Ovary (tissue), 3 donors: ENCODE measurements around the gene P2RY1.

Experiments used
- CTCF ChIP-seq, 3 donors: fragments of 450-650 bp in 2 of 3; fragments of 200-600 bp in 1 of 3; IDR thresholded peaks; one replicate each; pipeline versions ENCODE4 v1.5.1 to v1.8.0; 2016 to 2022; ENCODE audit warnings: antibody characterized with exemption in 3 of 3, mild to moderate bottlenecking in 1 of 3
- EP300 ChIP-seq: sonication (generic); formaldehyde crosslinking; IDR thresholded peaks from one replicate; pipeline ENCODE4 v1.6.1; 2017; ENCODE audit warnings: antibody characterized with exemption
- POLR2A ChIP-seq: fragments of 450-650 bp; IDR thresholded peaks from one replicate; pipeline ENCODE4 v1.6.1; 2017; ENCODE audit warnings: antibody characterized with exemption, mild to moderate bottlenecking, moderate library complexity
- donor health status: DM: no; HTN: no; CAD: no.

DNA sequence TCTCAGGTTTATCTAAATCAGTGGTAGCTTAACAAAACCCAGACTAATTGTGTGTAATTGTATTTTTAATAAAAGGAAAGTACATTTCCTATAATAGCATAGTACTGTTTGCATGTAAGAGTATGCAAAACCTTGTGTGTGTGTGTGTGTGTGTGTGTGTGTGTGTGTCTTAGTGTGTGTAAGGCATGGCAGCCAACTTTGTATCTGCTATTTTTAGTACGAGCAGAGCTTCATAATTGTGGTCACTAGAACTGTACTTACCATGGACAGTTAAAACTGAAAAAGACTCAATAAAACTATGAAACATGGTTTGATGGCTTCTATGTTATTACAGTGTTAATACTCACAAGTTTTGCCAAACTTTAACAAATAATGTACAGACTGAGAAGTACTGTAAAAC lies 6.2 kb downstream of the P2RY1 start:
- TF ChIP-seq CTCF (IDR thresholded peaks at IDR 0.05): no peak
- TF ChIP-seq POLR2A: no peak
- no peak for TF ChIP-seq EP300
